Hepatocyte (in vitro differentiated cells): ENCODE data around the gene SERPINB11. TPM values are rescaled to one million over a fixed set of nuclear protein-coding genes. Genes with fewer than 3 reads are reported as not detected.
A peak's percentile ranks its signal among the peaks of the same experiment; 100 is the strongest.

Experiments
- DNase-seq: peaks from one replicate; pipeline ENCODE4 v3.0.0-alpha.2; 2016; ENCODE audit warnings: low spot score
- H2AFZ ChIP-seq: fragments of 200-600 bp; sonication (generic); 2 replicates; pipeline ENCODE4 v1.6.0; 2016; ENCODE audit warnings: antibody characterized with exemption, mild to moderate bottlenecking
- H3K27ac ChIP-seq: fragments of 200-600 bp; sonication (generic); 2 replicates; pipeline ENCODE4 v1.5.1; 2016; ENCODE audit warnings: mild to moderate bottlenecking
- H3K27me3 ChIP-seq: fragments of 200-600 bp; sonication (generic); 2 replicates; pipeline ENCODE4 v1.6.1; 2016
- H3K36me3 ChIP-seq: fragments of 200-600 bp; sonication (generic); replicated peaks from 2 replicates; pipeline ENCODE4 v1.5.1; 2016; ENCODE audit warnings: low read depth; ENCODE audit not compliant: insufficient read depth
- H3K4me1 ChIP-seq: fragments of 200-600 bp; sonication (generic); 2 replicates; pipeline ENCODE4 v1.5.1; 2016; ENCODE audit warnings: mild to moderate bottlenecking, moderate library complexity; ENCODE audit not compliant: insufficient read depth
- H3K4me2 ChIP-seq: fragments of 200-600 bp; sonication (generic); 2 replicates; pipeline ENCODE4 v1.6.0; 2016
- H3K4me3 ChIP-seq: fragments of 200-600 bp; sonication (generic); 2 replicates; pipeline ENCODE4 v1.5.1; 2016; ENCODE audit warnings: mild to moderate bottlenecking
- H3K79me2 ChIP-seq: fragments of 200-600 bp; sonication (generic); 2 replicates; pipeline ENCODE4 v1.6.0; 2017; ENCODE audit warnings: mild to moderate bottlenecking
- H3K9me2 ChIP-seq: fragments of 200-600 bp; sonication (generic); replicated peaks from 2 replicates; pipeline ENCODE4 v1.6.0; 2017; ENCODE audit warnings: mild to moderate bottlenecking; ENCODE audit not compliant: insufficient read depth
- H3K9me3 ChIP-seq: fragments of 200-600 bp; sonication (generic); 2 replicates; pipeline ENCODE4 v1.5.1; 2016; ENCODE audit warnings: low read depth, mild to moderate bottlenecking
- H4K20me1 ChIP-seq: fragments of 200-600 bp; sonication (generic); 2 replicates; pipeline ENCODE4 v1.6.0; 2016; ENCODE audit warnings: mild to moderate bottlenecking; ENCODE audit not compliant: insufficient read depth, poor library complexity, severe bottlenecking
- CTCF ChIP-seq: fragments of 200-600 bp; sonication (generic); IDR thresholded peaks from 2 replicates; pipeline ENCODE4 v1.5.1; 2016; ENCODE audit warnings: antibody characterized with exemption, mild to moderate bottlenecking; ENCODE audit not compliant: poor library complexity
- EZH2 ChIP-seq: fragments of 200-600 bp; sonication (generic); IDR thresholded peaks from 2 replicates; pipeline ENCODE4 v1.6.1; 2016; ENCODE audit warnings: antibody characterized with exemption, mild to moderate bottlenecking, borderline replicate concordance
- EZH2phosphoT487 ChIP-seq: fragments of 200-600 bp; sonication (generic); IDR thresholded peaks from one replicate; pipeline ENCODE4 v1.6.1; 2018; ENCODE audit warnings: antibody characterized with exemption, mild to moderate bottlenecking, low read depth, moderate library complexity; ENCODE audit not compliant: unreplicated experiment, severe bottlenecking
- WGBS: methylation state at CpG from one replicate; pipeline ENCODE4 v1.1.6; 2016; ENCODE audit warnings: low lambda C conversion rate; ENCODE audit errors: missing lambda C conversion rate; 5-methylcytosine and 5-hydroxymethylcytosine counted together
- polyA plus RNA-seq: library from polyadenylated mRNA; unstranded; fragments of >200 nt; fragmentation: Nextera tagmentation; extraction: Ambion mirVana; gene quantifications from 2 replicates; pipeline ENCODE4 v1.2.1, GENCODE V29; 2016
- total RNA-seq: library from RNA; depleted of rRNA; stranded (reverse); fragments of >200 nt; gene quantifications from 2 replicates; pipeline ENCODE4 v1.2.3, GENCODE V29; 2014

Gene SERPINB11
- total and polyA plus RNA-seq, 2 experiments from 2014 or later: not detected

GRCh38 chr18:63676526-63677323, 26.0 kb upstream of the SERPINB11 start:
- H3K9me2 ChIP-seq: no peaks in the 10 kb centered on the region
- WGBS: 41% methylated on average over 5 of the region's 5 CpGs
- no peak overlapping the region for H2AFZ ChIP-seq
- no peaks in the 10 kb centered on the region for H3K9me3 ChIP-seq
- H3K4me3 ChIP-seq: no peak overlapping the region
- TF ChIP-seq EZH2 (no peak), CTCF (peak; percentile 40), EZH2phosphoT487 (no peak)
- no peaks in the 10 kb centered on the region for H3K27me3 ChIP-seq
- peak; percentile 48 for DNase-seq
- no peak overlapping the region for H3K27ac ChIP-seq
- H3K4me2 ChIP-seq: no peak overlapping the region
- H3K36me3 ChIP-seq: no peaks in the 10 kb centered on the region
- H3K4me1 ChIP-seq: peaks cover 11% of the 10 kb centered on the region
- no peaks in the 10 kb centered on the region for H4K20me1 ChIP-seq
- H3K79me2 ChIP-seq: no peaks in the 10 kb centered on the region

DNA sequence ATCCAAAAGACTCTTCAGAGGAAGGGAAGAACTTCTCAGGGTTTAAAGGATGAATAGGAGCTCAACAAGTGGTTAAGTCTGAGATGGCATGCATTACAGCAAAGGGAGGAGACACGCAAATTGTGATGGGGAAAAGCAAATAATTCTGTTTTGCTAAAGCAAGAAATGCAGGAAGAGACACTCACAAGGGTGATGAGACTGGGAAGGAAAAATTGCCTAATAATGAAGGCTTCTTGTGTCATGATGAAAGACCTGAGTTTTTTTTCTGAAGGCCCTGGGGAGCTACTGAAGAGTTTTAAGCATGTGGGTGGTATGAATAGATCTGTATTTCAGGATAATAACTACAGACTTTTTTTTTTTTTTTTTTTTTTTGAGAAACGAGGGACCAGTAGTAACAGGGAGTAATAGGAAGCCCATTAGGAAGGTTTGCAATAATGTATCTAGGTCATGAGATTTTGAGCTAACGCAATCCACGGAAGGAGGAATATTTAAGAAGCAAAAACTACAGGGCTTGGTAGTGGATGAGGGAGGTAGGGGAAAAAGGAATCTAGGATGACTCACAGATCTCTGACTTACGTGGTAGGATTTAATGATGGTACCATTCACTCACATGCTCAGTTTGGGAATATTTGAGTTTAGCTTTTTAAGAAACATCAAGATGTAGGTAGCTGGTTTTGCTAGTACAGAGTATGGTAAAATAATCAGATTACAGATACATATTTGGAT, 25.1 kb upstream of the SERPINB11 start:
- DNase-seq: no peak
- Histone ChIP-seq H4K20me1 (no peaks in the 10 kb centered on the region), H3K27ac (no peak overlapping the region), H3K4me2 (no peak overlapping the region), H3K27me3 (no peaks in the 10 kb centered on the region), H3K4me1 (peaks cover 18% of the 10 kb centered on the region), H3K9me2 (no peaks in the 10 kb centered on the region), H3K79me2 (no peaks in the 10 kb centered on the region), H3K9me3 (no peaks in the 10 kb centered on the region), H3K36me3 (no peaks in the 10 kb centered on the region), H2AFZ (no peak overlapping the region), H3K4me3 (no peak overlapping the region)
- TF ChIP-seq EZH2phosphoT487 (no peak), CTCF (no peak), EZH2 (no peak)
- WGBS: 69% methylated on average over 5 of the region's 5 CpGs

DNA sequence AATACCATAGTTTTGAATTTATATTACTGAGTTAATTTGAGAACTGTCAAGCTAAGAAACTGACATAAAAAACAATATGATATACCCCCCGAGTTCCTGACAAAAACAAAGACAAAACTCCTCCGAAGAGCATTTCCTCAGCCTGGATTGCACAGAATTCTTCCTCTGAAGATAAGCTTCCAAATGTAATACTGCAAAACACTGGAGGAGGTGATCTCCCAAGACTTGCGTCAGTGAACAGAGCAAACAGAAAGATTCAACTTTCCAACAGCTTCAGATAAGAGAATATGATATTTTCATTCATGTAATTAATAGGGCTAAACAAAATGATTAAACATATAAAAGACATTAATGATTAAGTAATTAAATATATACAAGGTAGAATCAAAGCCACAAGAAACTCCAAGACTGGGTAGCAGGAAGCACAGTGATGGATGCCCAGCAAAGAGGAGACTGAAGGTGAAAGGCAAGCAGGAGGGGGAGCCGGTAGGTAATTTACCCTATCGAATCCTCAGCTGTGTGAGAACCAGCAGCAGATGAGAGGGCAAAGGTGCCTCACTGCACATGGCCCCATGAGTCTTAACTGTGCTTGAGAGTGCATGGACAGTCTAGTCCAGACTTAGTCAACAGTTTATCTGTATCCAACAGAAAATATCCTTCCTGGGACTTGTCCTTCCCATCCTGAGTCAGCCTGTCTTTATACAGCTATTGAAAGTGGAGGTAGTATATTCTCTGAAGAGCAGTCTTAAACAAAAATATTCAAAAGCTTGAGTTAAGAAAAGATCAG, 22.7 kb upstream of the SERPINB11 start:
- peak; percentile 40 for DNase-seq
- Histone ChIP-seq H3K4me2 (peak overlapping the region; percentile 30), H2AFZ (no peak overlapping the region), H4K20me1 (no peaks in the 10 kb centered on the region), H3K9me3 (no peaks in the 10 kb centered on the region), H3K27me3 (no peaks in the 10 kb centered on the region), H3K4me3 (no peak overlapping the region), H3K4me1 (peaks cover 35% of the 10 kb centered on the region), H3K36me3 (no peaks in the 10 kb centered on the region), H3K9me2 (no peaks in the 10 kb centered on the region), H3K79me2 (no peaks in the 10 kb centered on the region), H3K27ac (peak overlapping the region; percentile 97)
- TF ChIP-seq CTCF (no peak), EZH2phosphoT487 (no peak), EZH2 (no peak)
- 66% methylated on average over 5 of the region's 5 CpGs for WGBS
